Measurements from ENCODE around the gene BMI1.

DNA sequence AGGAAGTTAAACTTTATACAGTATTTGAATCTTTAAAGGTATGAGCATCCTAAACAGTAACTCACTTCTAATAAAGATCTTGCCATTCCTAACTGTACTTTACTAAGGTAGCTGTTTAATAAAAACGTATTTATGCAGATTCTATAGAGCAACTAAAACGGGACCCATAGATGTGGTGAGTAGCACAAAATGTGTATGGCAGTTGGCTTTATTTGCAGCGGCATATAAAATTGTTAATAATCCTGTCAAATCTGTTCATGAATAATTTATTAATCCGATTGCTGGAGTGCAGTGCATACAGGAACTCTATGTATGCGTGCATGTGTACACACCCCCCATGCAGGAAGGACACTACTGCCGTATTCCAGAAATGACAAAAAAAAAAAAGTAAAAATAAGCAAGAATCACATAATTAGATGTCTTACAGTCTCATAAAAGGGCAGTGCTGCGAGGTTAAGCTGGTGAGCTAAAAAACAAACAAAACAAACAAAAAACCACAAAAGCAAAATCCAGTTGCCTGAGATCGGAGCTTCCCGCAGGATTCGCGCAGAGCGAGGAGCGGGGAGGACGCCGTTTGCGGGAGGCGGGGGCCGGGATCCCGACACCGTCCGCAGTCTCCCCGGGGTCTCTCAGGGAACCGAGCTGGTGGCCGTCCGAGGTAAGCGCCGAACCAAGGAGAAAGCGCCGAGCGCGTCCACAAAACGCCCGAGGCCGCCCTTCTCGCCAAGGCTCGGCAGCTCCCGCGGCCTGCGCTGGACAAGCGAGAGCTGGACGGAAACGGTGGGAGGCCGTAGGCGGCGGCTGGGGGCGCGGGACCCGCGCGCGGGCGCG is 5.2 kb upstream of the BMI1 start:
- no peak for TF ChIP-seq CTCF (IDR thresholded peaks at IDR 0.05)
- TF ChIP-seq EZH2 (IDR thresholded peaks at IDR 0.05): peak; percentile 70
